ENCODE measurements around the gene F12. TPM values are rescaled to one million over a fixed set of nuclear protein-coding genes. Genes with fewer than 3 reads are reported as not detected.

The F12 gene
- total and polyA plus RNA-seq, 2 donors (not counting 1 experiment from before 2014, with no cell fraction given): 0.10 to 0.50 TPM

GRCh38 chr5:177357459-177358351 lies 51.7 kb downstream of the F12 start, which contains the start of gene RGS14:
Gene RGS14, plus strand, starts transcription at chr5:177357924. Its CDS starts 101 bp downstream, at chr5:177358025.
- no peaks in the 10 kb centered on the region for H3K36me3 ChIP-seq (ENCODE audit: control insufficient read depth, insufficient read depth, low read length)
- H3K4me3 ChIP-seq (replicated peaks in 1 of 4; ENCODE audit: control extremely low read depth in 1 of 4, insufficient read depth in 1 of 4, low read depth in 3 of 4, low read length in 4 of 4): no peak within 1 kb of the TSS
- peak in 1 of 2 donors; percentile 64 for DNase-seq (ENCODE audit: low read depth in 2 of 2)
- no peak within 1 kb of the TSS for H3K9ac ChIP-seq (ENCODE audit: insufficient read depth, low read length)
- H3K27ac ChIP-seq (ENCODE audit: insufficient read depth, low read length): no peak within 1 kb of the TSS
- H3K4me2 ChIP-seq (ENCODE audit: extremely low read depth, insufficient read depth, low read length): no peak within 1 kb of the TSS
- H3K27me3 ChIP-seq (ENCODE audit: control insufficient read depth, insufficient read depth, low read length): peaks cover 17% of the 10 kb centered on the region
- H3K9me3 ChIP-seq (ENCODE audit: control insufficient read depth, insufficient read depth, low read depth, low read length): no peaks in the 10 kb centered on the region
- TF ChIP-seq CTCF (conservative IDR thresholded peaks at IDR 0.05 in 1 of 2, IDR thresholded peaks at IDR 0.05 in 1 of 2; ENCODE audit: low read depth in 1 of 2, low read length in 2 of 2) (no peak), EZH2 (IDR thresholded peaks at IDR 0.05; ENCODE audit: low read length, missing control alignments) (no peak)
- no peaks in the 10 kb centered on the region for H4K20me1 ChIP-seq (ENCODE audit: control insufficient read depth, extremely low read depth, insufficient read depth, low read length)
- no peak within 1 kb of the TSS for H2AFZ ChIP-seq (ENCODE audit: low read length)
- H3K79me2 ChIP-seq (ENCODE audit: control insufficient read depth, insufficient read depth, low read length): no peaks in the 10 kb centered on the region
- H3K4me1 ChIP-seq (ENCODE audit: control insufficient read depth, extremely low read depth, insufficient read depth, low read length): no peaks in the 10 kb centered on the region

GRCh38 chr5:177357146-177357458 lies 52.3 kb downstream of the F12 start:
- Histone ChIP-seq H4K20me1 (ENCODE audit: control insufficient read depth, extremely low read depth, insufficient read depth, low read length) (no peaks in the 10 kb centered on the region), H3K79me2 (ENCODE audit: control insufficient read depth, insufficient read depth, low read length) (no peaks in the 10 kb centered on the region), H3K27me3 (ENCODE audit: control insufficient read depth, insufficient read depth, low read length) (peaks cover 14% of the 10 kb centered on the region)

More at GRCh38 chr5:177357146-177357458, 52.3 kb downstream of the F12 start:
- H2AFZ ChIP-seq (ENCODE audit: low read length): no peak overlapping the region
- no peak overlapping the region for H3K9ac ChIP-seq (ENCODE audit: insufficient read depth, low read length)
- DNase-seq (ENCODE audit: low read depth in 2 of 2): no peak
- H3K27ac ChIP-seq (ENCODE audit: insufficient read depth, low read length): no peak overlapping the region
- TF ChIP-seq EZH2 (IDR thresholded peaks at IDR 0.05; ENCODE audit: low read length, missing control alignments) (no peak), CTCF (conservative IDR thresholded peaks at IDR 0.05 in 1 of 2, IDR thresholded peaks at IDR 0.05 in 1 of 2; ENCODE audit: low read depth in 1 of 2, low read length in 2 of 2) (no peak)
- H3K9me3 ChIP-seq (ENCODE audit: control insufficient read depth, insufficient read depth, low read depth, low read length): no peaks in the 10 kb centered on the region
- no peaks in the 10 kb centered on the region for H3K4me1 ChIP-seq (ENCODE audit: control insufficient read depth, extremely low read depth, insufficient read depth, low read length)
- no peaks in the 10 kb centered on the region for H3K36me3 ChIP-seq (ENCODE audit: control insufficient read depth, insufficient read depth, low read length)
- no peak overlapping the region for H3K4me2 ChIP-seq (ENCODE audit: extremely low read depth, insufficient read depth, low read length)
- no peak overlapping the region for H3K4me3 ChIP-seq (replicated peaks in 1 of 4; ENCODE audit: control extremely low read depth in 1 of 4, insufficient read depth in 1 of 4, low read depth in 3 of 4, low read length in 4 of 4)

All from fibroblast of lung (primary cell).